Neural cell (in vitro differentiated cells): Measurements from ENCODE around the gene LPP. TPM values are rescaled to one million over a fixed set of nuclear protein-coding genes. Genes with fewer than 3 reads are reported as not detected.

Experiments
- H2AFZ ChIP-seq: fragments of 200-600, 300-800 bp; sonication (generic), shearing (Covaris generic); 2 replicates; pipeline ENCODE4 v1.6.0; 2014; ENCODE audit warnings: low read depth, mild to moderate bottlenecking, antibody characterized with exemption, low read length, moderate library complexity
- H3F3A ChIP-seq: fragments of 200-600 bp; shearing (Covaris generic); 2 replicates; pipeline ENCODE4 v1.6.1; 2016; ENCODE audit warnings: mild to moderate bottlenecking, moderate library complexity, mixed read lengths, antibody characterized with exemption, low read length; ENCODE audit not compliant: insufficient read depth, poor library complexity, severe bottlenecking
- H3K27ac ChIP-seq: fragments of 200-600, 300-800 bp; sonication (generic), shearing (Covaris generic); 2 replicates; pipeline ENCODE4 v1.5.1; 2014; ENCODE audit warnings: mild to moderate bottlenecking, low read length, moderate library complexity
- H3K27me3 ChIP-seq: fragments of 300-800, 200-600 bp; sonication (generic), shearing (Covaris generic); 2 replicates; pipeline ENCODE4 v1.6.0; 2014; ENCODE audit warnings: mild to moderate bottlenecking, low read depth, low read length, moderate library complexity; ENCODE audit not compliant: insufficient read depth
- H3K36me3 ChIP-seq: fragments of 300-800, 200-600 bp; sonication (generic), shearing (Covaris generic); 2 replicates; pipeline ENCODE4 v1.5.1; 2014; ENCODE audit warnings: mild to moderate bottlenecking, antibody characterized with exemption, low read length, moderate library complexity; ENCODE audit not compliant: insufficient read depth
- H3K4me2 ChIP-seq: fragments of 300-800, 200-600 bp; sonication (generic), shearing (Covaris generic); 2 replicates; pipeline ENCODE4 v1.6.0; 2014; ENCODE audit warnings: mild to moderate bottlenecking, low read length
- H3K4me3 ChIP-seq: fragments of 300-800, 200-600 bp; sonication (generic), shearing (Covaris generic); 2 replicates; pipeline ENCODE4 v1.5.1; 2014; ENCODE audit warnings: mild to moderate bottlenecking, low read length, moderate library complexity
- H3K79me2 ChIP-seq: fragments of 200-600 bp; shearing (Covaris generic); replicated peaks from 2 replicates; pipeline ENCODE4 v1.6.0; 2014; ENCODE audit warnings: mild to moderate bottlenecking, low read length, moderate library complexity; ENCODE audit not compliant: insufficient read depth
- H3K9ac ChIP-seq: fragments of 300-800, 200-600 bp; sonication (generic), shearing (Covaris generic); 2 replicates; pipeline ENCODE4 v1.6.1; 2016; ENCODE audit warnings: mild to moderate bottlenecking, low read length, mixed read lengths
- H3K9me2 ChIP-seq: fragments of 200-600 bp; shearing (Covaris generic); 2 replicates; pipeline ENCODE4 v1.6.1; 2016; ENCODE audit warnings: mild to moderate bottlenecking, low read length, mixed read lengths; ENCODE audit not compliant: insufficient read depth
- H3K9me3 ChIP-seq: fragments of 200-600, 300-800 bp; sonication (generic), shearing (Covaris generic); 2 replicates; pipeline ENCODE4 v1.6.1; 2016; ENCODE audit warnings: mild to moderate bottlenecking, mixed run types, low read length, moderate library complexity, mixed read lengths
- H4K20me1 ChIP-seq: fragments of 200-600 bp; shearing (Covaris generic); 2 replicates; pipeline ENCODE4 v1.6.1; 2016; ENCODE audit warnings: mild to moderate bottlenecking, mixed run types; ENCODE audit not compliant: insufficient read depth
- CTCF ChIP-seq: fragments of 450-650 bp; IDR thresholded peaks from 2 replicates; pipeline ENCODE4 v1.5.1; 2014; ENCODE audit warnings: antibody characterized with exemption, mild to moderate bottlenecking, moderate library complexity; ENCODE audit not compliant: poor library complexity, severe bottlenecking
- EP300 ChIP-seq: fragments of 450-650 bp; conservative IDR thresholded peaks from 2 replicates; pipeline ENCODE4 v1.6.1; 2014; ENCODE audit warnings: antibody characterized with exemption, mild to moderate bottlenecking, moderate library complexity; ENCODE audit not compliant: poor library complexity, severe bottlenecking
- EZH2 ChIP-seq: fragments of 200-600, 300-800 bp; shearing (Covaris generic), sonication (generic); IDR thresholded peaks from 2 replicates; pipeline ENCODE4 v1.6.1; 2014; ENCODE audit warnings: antibody characterized with exemption, low read length, borderline replicate concordance, mild to moderate bottlenecking; ENCODE audit not compliant: insufficient read depth, poor library complexity, severe bottlenecking
- MXI1 ChIP-seq: fragments of 450-650 bp; conservative IDR thresholded peaks from 2 replicates; pipeline ENCODE4 v1.6.1; 2014; ENCODE audit warnings: antibody characterized with exemption, mild to moderate bottlenecking; ENCODE audit not compliant: poor library complexity, severe bottlenecking
- POLR2AphosphoS5 ChIP-seq: IDR thresholded peaks from 2 replicates; pipeline ENCODE4 v1.6.1; 2012
- RAD21 ChIP-seq: fragments of 450-650 bp; conservative IDR thresholded peaks from 2 replicates; pipeline ENCODE4 v1.6.1; 2014; ENCODE audit warnings: antibody characterized with exemption, mild to moderate bottlenecking, moderate library complexity
- REST ChIP-seq: IDR thresholded peaks from 2 replicates; pipeline ENCODE4 v1.6.1; 2012; ENCODE audit warnings: borderline replicate concordance
- SMC3 ChIP-seq: fragments of 450-650 bp; conservative IDR thresholded peaks from 2 replicates; pipeline ENCODE4 v1.6.1; 2014; ENCODE audit warnings: antibody characterized with exemption, mild to moderate bottlenecking, moderate library complexity; ENCODE audit not compliant: poor library complexity
- TAF1 ChIP-seq: IDR thresholded peaks from 2 replicates; pipeline ENCODE4 v1.6.1; 2012; ENCODE audit warnings: low read depth
- polyA plus RNA-seq: library from polyadenylated mRNA; depleted of rRNA; stranded (reverse); fragments of >200 nt; gene quantifications from 2 replicates; pipeline ENCODE4 v1.2.3, GENCODE V29; 2014

The LPP gene
- polyA plus RNA-seq, 1 donor from 2014 or later: 3.0 TPM

- H3K4me2 ChIP-seq: no peak overlapping the region
- H3K27ac ChIP-seq: no peak overlapping the region
- no peak overlapping the region for H2AFZ ChIP-seq
- H3K79me2 ChIP-seq: no peaks in the 10 kb centered on the region
- H3K36me3 ChIP-seq: no peaks in the 10 kb centered on the region
- H3K9ac ChIP-seq: no peak overlapping the region
- H3K4me3 ChIP-seq: no peak overlapping the region
- H3K9me3 ChIP-seq: no peaks in the 10 kb centered on the region
- no peaks in the 10 kb centered on the region for H4K20me1 ChIP-seq
- H3F3A ChIP-seq: no peaks in the 10 kb centered on the region
- H3K27me3 ChIP-seq: no peaks in the 10 kb centered on the region
- no peaks in the 10 kb centered on the region for H3K9me2 ChIP-seq
- no peak for TF ChIP-seq MXI1
- TF ChIP-seq REST: no peak
- no peak for TF ChIP-seq EZH2
- TF ChIP-seq SMC3: no peak
- TF ChIP-seq RAD21: no peak
- TF ChIP-seq CTCF: no peak
- no peak for TF ChIP-seq POLR2AphosphoS5
- TF ChIP-seq EP300: no peak
- TF ChIP-seq TAF1: no peak
Observed at GRCh38 chr3:188680189-188680588, 526.2 kb downstream of the LPP start.

- no peak for TF ChIP-seq EP300
- no peak for TF ChIP-seq TAF1
- TF ChIP-seq EZH2: no peak
- no peak for TF ChIP-seq REST
- TF ChIP-seq POLR2AphosphoS5: no peak
- no peak for TF ChIP-seq RAD21
- TF ChIP-seq SMC3: no peak
- TF ChIP-seq MXI1: no peak
- no peak for TF ChIP-seq CTCF
- Histone ChIP-seq H2AFZ (no peak overlapping the region), H3K9me2 (no peaks in the 10 kb centered on the region), H3K79me2 (no peaks in the 10 kb centered on the region), H4K20me1 (no peaks in the 10 kb centered on the region), H3K4me2 (no peak overlapping the region), H3K36me3 (no peaks in the 10 kb centered on the region), H3K9me3 (no peaks in the 10 kb centered on the region), H3F3A (no peaks in the 10 kb centered on the region), H3K9ac (no peak overlapping the region), H3K27me3 (no peaks in the 10 kb centered on the region), H3K27ac (no peak overlapping the region), H3K4me3 (no peak overlapping the region)
Observed at GRCh38 chr3:188680605-188681004, 526.6 kb downstream of the LPP start.
